Activated CD4-positive, alpha-beta T cell treated with anti-CD3 and anti-CD28 coated beads, Interleukin-2, amount 50 U/mL, for 16 hours (primary cell): ENCODE measurements around the gene SZT2.
"Not testable (repeated sequence)": the region's sequence is repeated elsewhere in the genome, so short reads cannot be mapped to it uniquely, and the experiment has no call there.

Experiments used
- DNase-seq: peaks from one replicate; pipeline ENCODE4 v3.0.0-alpha.2; 2020

SZT2 gene

DNA sequence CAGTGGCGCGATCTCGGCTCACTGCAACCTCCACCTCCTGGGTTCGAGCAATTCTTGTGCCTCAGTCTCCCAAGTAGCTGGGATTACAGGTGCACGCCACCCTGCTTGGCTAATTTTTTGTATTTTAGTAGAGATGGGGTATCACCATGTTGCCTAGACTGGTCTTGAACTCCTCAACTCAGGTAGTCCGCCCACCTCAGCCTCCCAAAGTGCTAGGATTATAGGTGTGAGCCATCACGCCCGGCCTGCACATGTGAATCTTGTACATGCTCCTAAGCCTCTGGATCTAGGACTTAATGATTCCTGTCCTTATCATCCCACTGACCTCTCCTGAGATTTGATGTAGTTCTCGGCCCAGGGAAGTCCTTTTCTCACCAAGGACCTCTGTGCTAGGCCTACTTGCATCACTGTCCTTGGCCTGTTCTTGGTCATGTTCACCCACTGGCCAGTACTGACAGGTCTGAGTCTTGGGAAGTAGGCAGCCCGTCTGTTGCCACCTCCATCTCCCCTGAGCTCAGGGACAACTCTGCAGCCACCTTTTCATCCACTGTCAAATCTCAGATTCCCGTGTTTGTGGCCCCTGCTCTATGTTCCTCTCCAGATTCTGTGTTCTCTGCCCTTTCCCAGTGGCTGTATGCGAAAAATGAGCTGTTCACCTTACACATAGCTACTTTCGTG lies 54.6 kb downstream of the SZT2 start:
- no peak for DNase-seq

DNA sequence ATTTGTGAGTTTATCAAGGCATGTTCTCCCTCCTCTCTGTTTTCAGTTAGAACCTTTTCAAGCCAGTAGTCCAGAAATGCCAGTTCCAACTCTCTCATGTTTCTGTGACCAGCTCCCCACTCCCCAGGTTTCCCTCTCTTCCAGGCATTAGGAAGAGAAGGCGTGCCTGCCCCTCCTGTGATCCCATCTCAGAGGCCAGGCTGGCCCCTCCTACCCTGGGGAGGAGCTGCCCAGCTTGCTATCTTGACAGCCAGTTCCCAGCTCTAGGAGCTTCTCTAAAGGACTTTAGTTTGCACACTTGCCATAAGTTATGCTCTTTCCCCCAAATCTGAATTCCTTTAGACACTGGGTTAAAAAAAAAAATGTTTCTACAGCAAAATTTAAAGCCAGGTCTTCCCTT lies 55.1 kb downstream of the SZT2 start:
- DNase-seq: no peak

DNA sequence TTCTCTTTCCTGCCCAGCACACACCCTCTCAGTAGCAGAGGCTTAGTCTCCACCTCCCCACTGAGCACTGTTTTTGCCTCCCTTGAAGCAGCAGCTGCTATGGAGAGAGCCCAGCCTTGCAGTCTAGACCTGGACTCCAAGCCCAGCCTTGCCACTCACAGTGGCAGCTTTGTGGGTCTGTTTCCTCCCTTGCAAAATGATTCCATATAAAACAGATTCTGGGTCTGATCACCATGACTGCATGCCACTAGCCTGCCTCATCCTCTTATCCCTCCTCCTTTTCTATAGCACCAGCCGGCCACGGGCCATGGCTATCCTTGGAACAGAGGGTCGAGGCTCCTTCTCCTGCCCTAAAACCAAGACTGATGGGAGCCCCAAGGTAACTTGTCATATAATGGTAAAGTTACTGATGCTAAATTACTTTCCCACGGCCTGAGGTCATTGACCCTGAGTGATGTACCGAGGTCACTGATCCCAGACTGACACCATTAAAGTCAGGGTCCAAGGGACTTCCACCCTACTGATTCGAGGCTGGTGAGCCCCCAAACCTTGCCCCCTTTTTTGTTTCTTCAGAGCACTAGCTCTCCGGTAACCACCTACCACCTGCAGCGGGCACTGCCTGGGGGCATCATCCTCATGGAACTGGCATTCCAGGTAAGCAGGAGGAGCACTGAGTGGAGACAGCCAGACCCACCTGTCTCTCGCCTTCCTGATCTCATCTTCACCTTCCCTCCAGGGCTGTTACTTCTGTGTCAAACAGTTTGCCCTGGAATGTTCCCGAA lies 56.1 kb downstream of the SZT2 start:
- DNase-seq: no peak

DNA sequence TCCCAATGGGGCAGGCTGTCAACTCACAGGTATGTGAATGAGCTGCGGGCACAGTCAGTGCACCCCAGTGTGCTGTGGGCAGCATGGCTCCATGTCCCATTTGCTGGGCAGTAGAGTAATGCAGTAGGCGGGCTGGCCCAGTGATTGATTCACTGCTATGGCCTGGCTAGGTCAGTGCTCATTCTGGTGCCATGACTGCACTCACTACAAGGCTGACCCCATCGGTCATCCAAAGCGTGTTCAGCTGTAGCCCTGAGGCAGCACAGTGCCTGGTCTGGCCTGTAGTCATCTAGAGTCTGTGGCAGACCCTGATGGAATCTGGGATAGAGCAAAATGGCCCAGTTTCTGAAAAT lies 56.7 kb downstream of the SZT2 start:
- no peak for DNase-seq

DNA sequence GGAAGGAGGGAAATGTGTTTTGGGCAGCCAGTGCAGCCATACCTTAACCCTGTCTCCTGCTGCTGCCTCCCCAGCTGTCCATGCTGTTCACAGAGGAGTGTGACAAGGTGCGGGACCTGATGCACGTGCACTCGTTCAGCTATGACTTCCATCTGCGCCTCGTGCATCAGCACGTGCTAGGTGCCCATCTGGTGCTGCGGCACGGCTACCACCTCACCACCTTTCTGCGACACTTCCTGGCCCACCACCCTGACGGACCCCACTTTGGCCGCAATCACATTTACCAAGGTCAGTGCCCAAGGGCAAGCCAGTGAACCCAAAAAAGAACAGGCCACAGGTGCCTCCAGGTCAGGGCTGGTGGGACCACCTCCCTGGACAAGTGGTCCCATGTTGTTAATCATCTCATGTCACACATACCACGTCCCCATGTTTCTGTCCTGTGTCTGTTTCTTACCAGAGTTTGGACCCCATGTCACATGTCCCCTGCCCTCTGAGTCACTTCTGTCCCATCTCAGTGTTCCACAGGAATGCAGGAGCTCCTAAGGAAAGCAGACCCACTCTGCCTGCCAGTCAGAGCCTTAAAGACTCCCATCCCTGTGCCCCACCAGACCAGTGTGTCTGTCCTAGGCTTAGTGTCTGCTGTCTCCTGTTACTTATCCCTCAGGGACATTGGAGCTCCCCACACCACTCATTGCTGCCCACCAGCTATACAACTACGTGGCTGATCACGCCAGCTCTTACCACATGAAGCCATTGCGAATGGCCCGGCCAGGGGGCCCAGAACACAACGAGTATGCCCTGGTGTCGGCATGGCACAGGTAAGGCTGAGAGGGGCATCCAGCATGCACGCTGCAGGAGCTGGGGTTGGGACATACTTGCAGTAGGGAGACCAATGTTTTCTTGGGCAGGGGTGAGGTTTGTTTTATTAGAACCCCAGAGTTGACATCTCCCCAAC lies 57.5 kb downstream of the SZT2 start:
- DNase-seq: no peak

DNA sequence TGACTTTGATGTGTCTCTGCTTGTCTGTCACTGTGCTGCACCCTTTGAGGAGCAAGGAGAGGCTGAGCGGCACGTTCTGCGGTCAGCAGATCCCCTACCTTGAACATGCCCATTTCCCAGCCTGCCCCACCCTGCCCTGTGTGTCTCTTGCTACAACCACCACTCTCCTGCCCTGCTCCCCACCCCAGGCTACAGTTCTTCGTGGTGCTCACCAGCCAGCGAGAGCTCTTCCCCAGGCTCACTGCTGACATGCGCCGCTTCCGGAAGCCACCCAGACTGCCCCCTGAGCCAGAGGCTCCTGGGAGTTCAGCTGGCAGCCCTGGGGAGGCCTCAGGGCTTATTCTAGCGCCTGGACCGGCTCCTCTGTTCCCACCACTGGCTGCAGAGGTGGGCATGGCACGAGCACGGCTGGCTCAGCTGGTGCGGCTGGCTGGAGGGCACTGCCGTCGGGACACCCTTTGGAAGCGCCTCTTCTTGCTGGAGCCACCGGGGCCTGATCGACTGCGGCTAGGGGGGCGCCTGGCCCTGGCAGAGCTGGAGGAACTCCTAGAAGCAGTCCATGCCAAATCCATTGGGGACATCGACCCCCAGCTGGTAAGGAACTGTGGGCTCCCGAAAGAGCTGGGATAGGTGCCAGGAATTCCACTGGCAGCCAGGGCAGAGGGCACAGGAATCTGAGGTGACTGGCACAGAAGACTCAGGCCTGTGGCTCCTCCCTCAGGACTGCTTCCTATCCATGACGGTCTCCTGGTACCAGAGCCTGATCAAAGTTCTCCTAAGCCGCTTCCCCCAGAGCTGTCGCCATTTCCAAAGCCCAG lies 58.4 kb downstream of the SZT2 start:
- DNase-seq: no peak

DNA sequence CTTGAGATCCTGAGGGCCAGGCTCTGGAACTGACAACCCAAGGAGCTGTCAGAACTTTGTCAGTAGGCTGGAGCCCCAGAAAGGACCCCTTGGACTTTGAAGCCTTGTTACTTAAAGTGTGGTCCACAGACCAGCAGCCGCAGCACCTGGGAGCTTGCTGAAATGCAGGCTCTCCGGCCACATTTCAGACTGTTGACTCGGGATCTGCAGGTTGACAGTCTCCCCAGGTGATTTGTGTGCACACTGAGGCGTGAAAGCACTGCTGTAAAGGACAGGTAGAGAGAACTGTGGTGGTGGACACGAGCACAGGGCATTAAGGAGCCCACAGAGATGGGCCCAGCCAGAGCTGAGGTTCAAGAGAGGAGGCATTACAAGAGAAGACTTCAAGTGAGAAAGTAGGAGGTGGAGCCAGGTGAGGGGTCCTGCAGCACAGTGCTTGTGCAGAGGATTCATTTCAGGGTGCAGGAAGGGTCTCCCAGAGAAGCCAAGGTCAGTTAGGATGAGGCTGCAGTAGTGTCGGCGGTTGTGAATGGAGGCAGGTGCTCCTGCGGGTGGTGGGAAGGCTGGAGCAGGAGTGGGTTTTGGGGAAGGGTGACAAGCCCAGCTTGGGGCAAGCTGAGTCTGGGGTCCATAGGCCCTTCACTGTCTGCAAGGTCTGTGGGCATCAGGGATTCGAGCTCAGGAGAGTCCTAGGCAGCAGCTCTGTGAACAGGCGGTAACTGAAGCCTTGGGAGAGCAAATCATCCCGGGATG lies 59.4 kb downstream of the SZT2 start:
- DNase-seq: no peak

DNA sequence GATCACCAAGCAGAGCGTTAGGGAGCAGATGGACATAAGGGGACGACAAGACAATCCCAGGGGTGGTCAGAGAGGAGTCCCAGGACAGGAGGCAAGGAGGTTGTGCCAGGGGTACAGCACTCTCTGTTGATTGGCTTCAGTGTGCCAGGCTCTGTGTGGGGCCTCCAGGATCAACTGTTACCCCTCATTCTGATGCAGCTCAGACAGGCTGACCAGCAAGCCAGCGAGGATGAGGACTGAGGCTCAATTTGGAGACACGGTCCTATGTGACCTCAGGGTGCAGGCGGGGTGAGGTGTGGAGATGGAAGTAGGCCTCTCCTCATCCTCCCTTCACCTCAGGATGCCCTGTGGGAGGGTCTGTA lies 60.0 kb downstream of the SZT2 start:
- DNase-seq: no peak

DNA sequence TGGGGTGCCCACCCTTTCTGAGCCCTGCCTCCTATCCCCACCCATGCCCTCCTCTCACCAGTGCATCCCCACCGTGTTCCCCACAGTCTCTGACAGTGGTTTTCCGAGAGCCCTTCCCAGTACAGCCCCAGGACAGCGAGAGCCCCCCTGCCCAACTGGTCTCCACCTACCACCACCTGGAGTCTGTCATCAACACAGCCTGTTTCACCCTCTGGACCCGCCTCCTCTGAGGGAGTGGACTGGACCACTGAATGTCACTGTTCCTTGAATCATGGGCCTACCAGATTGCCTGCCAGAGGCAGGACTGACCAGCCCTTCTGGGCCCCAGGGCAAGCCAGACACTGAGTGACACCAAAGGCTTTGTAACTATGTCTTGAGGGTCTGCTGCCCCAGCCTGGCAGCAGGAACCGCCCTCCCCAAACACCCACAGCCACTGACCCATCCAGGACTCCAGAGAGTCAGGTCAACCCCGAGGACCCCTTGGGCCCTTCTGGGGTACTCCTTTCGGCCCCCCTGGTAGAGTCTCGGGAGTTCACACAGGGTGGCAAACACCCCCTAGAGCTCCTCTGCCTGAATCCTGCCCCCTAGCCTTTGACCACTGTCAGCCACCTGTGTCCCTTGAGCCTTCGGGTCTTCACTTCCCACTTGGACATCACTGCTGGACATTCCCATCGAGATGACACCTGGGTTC lies 60.7 kb downstream of the SZT2 start:
- DNase-seq: no peak

DNA sequence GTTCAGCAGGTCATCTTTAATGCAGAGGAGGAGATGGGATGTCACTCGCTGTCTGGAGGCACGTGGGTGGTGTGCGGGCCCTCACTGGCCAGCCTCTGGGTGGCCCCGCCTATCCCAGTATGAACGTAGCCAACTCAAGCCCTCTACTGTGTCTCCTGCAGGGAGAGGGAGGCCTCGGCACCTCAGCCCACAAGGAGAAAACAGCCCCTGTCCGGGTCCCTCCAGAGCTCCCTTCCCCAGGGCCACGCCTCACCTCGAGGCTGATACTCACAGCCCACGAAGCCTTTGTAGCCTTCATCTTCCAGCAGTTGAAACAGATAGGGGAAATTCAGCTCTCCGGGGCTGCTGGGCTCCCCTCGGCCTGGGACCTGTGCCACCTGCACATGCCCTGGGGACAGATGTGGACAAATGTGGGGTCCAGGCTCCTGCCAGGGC lies 61.5 kb downstream of the SZT2 start:
- DNase-seq: no peak

DNA sequence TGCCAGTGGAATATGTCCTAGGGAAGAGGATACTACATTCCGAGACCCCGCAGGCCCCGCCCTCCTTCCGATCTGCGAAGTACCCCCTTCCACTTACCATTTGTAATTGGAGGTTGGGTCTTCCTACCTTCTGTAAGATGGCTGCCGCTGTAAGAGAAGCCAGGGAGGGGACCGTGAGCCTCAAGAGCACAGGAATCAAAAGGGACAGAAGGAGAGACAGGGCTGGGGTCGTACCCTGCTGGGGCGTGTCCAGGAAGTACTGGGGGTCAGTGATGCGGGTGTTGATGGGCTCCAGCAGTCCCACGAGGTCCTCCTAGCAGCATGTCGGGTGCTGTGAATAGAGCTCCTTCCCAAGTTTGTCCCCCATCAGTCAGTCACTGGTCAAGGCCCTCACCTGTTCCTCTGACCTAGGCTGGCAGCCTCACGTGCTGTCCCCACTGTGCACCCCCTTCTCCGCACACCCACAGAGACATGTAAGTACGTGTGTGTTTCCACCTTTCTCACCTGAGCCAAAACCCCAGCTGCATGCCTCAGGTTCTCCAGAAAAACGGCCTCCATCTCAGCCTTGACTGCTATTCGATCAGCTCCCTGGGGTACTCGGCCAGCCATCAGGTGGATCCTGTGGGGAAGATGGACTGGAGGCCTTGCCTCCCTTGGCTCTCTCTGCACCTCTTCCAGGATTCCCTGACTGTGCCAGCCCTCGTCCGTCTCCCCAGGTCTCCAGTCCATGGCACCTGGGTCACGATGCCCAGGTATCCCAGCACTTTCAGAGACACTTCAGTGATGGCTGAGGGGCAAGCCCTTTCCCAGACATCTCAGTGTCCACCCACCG lies 62.2 kb downstream of the SZT2 start:
- DNase-seq: no peak

DNA sequence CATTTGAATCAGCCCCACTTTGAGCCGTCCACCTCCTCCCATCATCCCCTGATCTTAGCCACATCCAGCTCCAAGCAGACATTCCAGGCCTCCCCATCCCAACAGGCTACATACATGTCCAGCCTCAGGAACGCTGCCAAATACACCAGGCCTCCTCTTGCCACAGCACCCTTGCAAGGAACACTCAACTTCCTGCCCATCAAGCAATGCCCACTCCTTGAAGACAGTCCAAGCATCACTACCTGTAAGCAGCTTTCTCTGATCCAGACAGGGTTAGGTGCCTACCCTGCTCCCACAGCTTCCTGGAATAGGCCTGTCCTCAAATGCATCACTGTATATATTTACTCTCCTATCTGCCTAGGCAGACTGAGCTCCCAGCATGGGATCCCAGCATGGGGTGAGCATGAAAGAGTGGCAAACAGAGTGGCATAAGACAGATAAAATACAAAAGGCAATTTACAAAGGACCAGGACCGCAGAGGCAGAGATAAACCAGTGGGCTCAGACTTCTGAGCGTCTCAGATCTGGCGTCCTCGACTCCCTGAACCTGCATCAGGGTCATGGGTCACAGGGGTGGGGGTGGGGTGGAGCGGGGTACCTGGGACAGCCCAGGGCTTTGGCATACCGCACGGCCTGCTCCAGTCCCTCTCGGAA lies 63.2 kb downstream of the SZT2 start:
- no peak for DNase-seq

DNA sequence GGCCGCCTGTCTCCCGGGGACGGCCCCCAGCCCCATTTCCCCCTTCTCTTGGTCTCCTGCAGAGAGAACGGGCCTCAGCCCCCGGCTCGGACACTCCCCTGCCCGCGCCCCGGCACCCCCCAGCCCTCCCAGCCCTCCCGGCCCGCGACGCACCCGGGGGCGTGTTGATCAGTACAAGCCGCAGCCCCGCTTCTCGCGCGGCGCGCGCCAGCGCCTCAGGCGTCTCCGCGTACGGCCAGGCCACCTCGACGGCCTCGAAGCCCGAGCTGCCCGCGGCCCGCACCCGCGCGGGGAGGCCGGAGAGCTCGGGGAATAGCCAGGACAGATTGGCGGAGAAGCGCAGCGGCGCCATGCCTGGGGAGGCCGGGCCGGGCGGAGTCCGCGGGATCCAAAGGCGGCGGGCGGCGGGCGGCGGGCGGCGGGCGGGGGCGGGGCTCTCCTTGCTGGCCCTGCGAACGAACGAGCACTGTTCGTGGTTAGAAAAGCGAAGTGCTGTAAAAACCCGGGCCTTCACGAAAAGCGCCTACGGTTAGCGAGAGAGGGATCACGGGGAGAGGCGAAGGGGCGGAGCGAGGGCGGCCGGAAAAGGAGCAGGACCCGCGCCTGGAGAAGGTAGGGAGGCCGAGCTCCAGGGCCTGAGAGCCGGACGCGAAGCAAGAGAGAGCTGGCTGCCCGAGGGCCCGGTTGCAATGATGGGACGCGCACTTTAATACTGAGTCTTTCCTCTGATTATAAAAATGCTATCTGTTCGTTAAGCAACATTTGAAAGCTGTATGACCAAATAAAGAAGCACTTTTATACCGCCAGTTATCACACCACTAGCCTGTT lies 64.0 kb downstream of the SZT2 start, which contains the start of gene HYI:
TSS of gene HYI (minus strand) at position 490 of the 828 bp plus-strand sequence. CDS start at position 352, 138 bp downstream.
- peak; percentile 71 for DNase-seq

DNA sequence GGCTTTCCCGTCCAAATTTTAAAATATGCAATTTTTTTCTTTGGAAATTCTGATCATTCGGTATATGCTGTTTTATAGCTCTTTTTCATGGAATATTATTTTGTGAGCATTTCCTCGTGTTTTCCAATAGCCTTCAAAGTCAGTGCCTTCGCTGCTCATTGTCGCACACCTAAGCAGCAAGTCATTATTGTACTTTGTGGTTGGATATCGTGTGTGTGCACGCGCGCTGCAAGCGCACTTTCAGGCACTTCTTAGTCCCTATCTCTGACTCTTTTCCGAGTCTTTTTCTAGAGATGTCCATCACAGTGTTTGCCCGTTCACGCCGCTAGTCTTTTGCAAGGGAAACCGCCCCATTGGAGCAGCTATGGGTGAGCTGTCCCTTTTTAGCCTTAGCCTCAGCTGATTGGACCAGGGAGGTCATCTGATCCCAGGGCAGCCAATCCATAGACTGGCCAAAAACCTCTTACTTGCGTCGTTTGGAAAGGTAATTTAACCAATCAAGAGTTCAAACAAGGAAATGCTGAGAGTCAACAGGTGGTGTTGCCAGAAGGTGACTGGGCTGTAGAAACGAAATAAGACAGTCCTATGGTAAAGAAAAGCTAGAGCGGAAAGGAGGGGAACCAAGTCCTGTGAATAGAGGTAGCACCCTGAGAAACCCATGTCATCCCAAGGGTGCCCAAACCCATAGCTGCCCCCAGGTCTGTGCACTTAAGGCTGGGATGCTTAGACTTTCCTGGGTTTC lies 64.7 kb downstream of the SZT2 start:
- peak; percentile 75 for DNase-seq

DNA sequence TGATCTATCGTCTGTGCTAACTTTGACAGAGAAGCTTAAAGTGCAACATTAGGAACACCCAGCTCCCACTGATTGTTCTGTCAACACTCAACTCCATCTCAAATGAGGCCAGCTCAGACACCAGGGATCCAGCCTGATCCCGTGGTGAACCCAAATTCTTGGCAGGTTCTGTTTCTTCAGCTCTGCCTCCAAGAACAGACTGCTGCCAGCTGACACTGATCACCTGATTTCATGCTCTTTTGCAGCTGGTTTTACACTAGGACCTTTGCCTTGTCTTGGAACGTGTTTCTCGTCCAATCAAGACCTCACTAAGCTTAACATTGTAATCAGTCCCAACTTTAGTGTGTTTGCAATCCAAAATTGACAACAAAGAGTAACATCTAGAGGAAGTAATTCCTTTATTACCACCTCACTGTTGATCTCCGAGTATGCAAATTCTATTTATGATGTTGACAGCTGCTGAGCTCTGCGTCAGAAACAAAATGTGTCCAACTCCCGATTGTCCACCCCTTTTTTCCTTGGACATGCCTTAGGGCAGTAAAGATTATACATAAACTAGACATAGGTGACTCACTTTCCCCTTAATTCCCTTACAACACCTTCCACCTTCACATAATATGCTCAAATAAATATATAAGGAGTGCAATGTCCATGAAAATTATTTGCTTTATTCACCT lies 65.7 kb downstream of the SZT2 start:
- no peak for DNase-seq

DNA sequence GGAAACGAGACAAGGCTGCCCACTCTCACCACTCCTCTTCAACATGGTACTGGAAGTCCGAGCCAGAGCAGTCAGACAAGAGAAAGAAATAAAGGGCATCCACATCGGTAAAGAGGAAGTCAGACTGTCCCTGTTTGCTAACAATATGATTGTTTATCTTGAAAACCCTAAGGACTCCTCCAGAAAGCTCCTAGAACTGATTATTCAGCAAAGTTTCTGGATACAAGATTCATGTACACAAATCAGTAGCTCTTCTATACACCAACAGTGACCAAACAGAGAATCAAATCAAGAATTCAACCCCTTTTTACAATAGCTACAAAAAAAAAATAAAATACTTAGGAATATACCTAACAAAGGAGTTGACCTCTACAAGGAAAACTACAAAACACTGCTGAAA lies 68.7 kb downstream of the SZT2 start:
- not testable (repeated sequence) for DNase-seq

DNA sequence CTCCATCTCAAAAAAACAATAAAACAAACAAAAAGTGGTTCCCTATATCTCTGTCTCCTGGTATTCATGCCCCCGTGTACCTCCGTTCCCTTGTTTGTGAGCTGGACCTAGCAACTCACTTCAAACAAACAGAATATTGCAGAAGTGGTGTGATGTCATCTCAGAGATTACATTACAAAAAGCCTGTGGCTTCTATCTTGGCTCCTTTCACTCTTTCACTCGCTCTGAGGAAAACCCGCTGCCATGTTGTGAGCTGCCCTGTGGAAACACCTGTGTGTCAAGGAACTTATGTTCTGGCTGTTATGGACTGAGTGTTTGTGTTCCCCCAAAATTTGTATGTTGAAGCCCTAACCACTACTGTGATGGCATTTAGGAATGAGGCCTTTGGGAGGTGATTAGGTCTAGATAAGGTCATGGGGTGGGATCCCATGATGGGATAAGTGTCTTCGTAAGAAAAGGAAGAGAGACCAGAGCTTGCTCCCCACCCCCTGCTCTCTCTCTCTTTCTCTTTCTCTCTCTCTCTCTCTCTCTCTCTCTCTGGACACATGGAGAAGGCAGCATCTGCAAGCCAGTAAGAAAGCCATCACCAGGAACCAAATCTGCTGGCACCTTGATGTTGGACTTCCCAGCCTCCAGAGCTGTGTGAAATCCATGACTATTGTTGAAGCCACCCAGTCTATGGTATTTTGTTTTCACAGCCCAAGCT lies 71.4 kb downstream of the SZT2 start:
- no peak for DNase-seq
